CD4-positive, alpha-beta T cell treated with Interferon alpha-2 for 1 hour (primary cell): Measurements from ENCODE around the gene DACT2.

Experiments
- DNase-seq, 2 donors: peaks; one replicate each; pipeline ENCODE4 v3.0.0-alpha.2; 2020 to 2022

The DACT2 gene

GRCh38 chr6:168348186-168348585 is 28.6 kb upstream of the DACT2 start:
- DNase-seq: no peak

- DNase-seq: no peak
Observed at GRCh38 chr6:168347615-168348014, 28.0 kb upstream of the DACT2 start.

GRCh38 chr6:168347053-168347452 is 27.5 kb upstream of the DACT2 start:
- no peak for DNase-seq

- no peak for DNase-seq
Observed at GRCh38 chr6:168345896-168346754, 26.5 kb upstream of the DACT2 start.

GRCh38 chr6:168345266-168345665 is 25.7 kb upstream of the DACT2 start:
- no peak for DNase-seq

GRCh38 chr6:168344338-168344737 is 24.8 kb upstream of the DACT2 start:
- DNase-seq: no peak

- DNase-seq: no peak
Observed at GRCh38 chr6:168343239-168344150, 23.9 kb upstream of the DACT2 start.

GRCh38 chr6:168342636-168343035 is 23.1 kb upstream of the DACT2 start:
- no peak for DNase-seq

GRCh38 chr6:168341280-168341900 is 21.8 kb upstream of the DACT2 start:
- DNase-seq: no peak

- no peak for DNase-seq
Observed at GRCh38 chr6:168340819-168341218, 21.2 kb upstream of the DACT2 start.

- DNase-seq: no peak
Observed at GRCh38 chr6:168338777-168339176, 19.2 kb upstream of the DACT2 start.

GRCh38 chr6:168336967-168337366 is 17.4 kb upstream of the DACT2 start:
- DNase-seq: no peak

GRCh38 chr6:168333989-168334388 is 14.4 kb upstream of the DACT2 start:
- DNase-seq: no peak

GRCh38 chr6:168333491-168333890 is 13.9 kb upstream of the DACT2 start:
- DNase-seq: no peak

GRCh38 chr6:168333039-168333438 is 13.5 kb upstream of the DACT2 start:
- DNase-seq: no peak

GRCh38 chr6:168332020-168332419 is 12.4 kb upstream of the DACT2 start:
- no peak for DNase-seq

- no peak for DNase-seq
Observed at GRCh38 chr6:168331058-168331457, 11.5 kb upstream of the DACT2 start.

- no peak for DNase-seq
Observed at GRCh38 chr6:168330403-168330802, 10.8 kb upstream of the DACT2 start.

GRCh38 chr6:168328086-168328485 is 8.5 kb upstream of the DACT2 start:
- DNase-seq: no peak

- no peak for DNase-seq
Observed at GRCh38 chr6:168326294-168327261, 7.0 kb upstream of the DACT2 start.

GRCh38 chr6:168322966-168323365 is 3.4 kb upstream of the DACT2 start:
- DNase-seq: no peak

GRCh38 chr6:168320634-168321033 is 1.1 kb upstream of the DACT2 start:
- no peak for DNase-seq
